Measurements from ENCODE around the gene GABRB1. TPM values are rescaled to one million over a fixed set of nuclear protein-coding genes. Genes with fewer than 3 reads are reported as not detected.

Gene GABRB1
- total and polyA plus RNA-seq, 2 experiments from 2014 or later, result not detected

- H3F3A ChIP-seq (ENCODE audit: insufficient read depth), result no peaks in the 10 kb centered on the region
- no peak overlapping the region for H3K9ac ChIP-seq
- H3K4me1 ChIP-seq (ENCODE audit: insufficient read depth), result no peaks in the 10 kb centered on the region
- peaks cover 4% of the 10 kb centered on the region; the same call in 1 of the 2 replicates for H3K27me3 ChIP-seq (replicated peaks; ENCODE audit: insufficient read depth)
- no peaks in the 10 kb centered on the region for H3K9me2 ChIP-seq (ENCODE audit: insufficient read depth)
- no peaks in the 10 kb centered on the region for H3K79me2 ChIP-seq (ENCODE audit: insufficient read depth)
- no peak overlapping the region for H2AFZ ChIP-seq
- 6 to 13% methylated on average over 1 of the region's 1 CpG for WGBS, 2 experiments (ENCODE audit: low coverage in 1 of 2, low lambda C conversion rate in 2 of 2, missing lambda C conversion rate in 2 of 2)
- H3K4me3 ChIP-seq, result no peak overlapping the region
- TF ChIP-seq EZH2phosphoT487 (IDR thresholded peaks at IDR 0.05; ENCODE audit: insufficient read depth, low read depth) (no peak), EZH2 (IDR thresholded peaks at IDR 0.05; ENCODE audit: insufficient read depth, poor library complexity, severe bottlenecking) (no peak)
- in situ Hi-C loops (cut with MboI), result no loop called here
- H3K36me3 ChIP-seq (ENCODE audit: low read depth), result no peaks in the 10 kb centered on the region
- H3K9me3 ChIP-seq (ENCODE audit: low read depth), result no peaks in the 10 kb centered on the region
- DNase-seq, result no peak
- no peak overlapping the region for H3K27ac ChIP-seq
- no peaks in the 10 kb centered on the region for H4K20me1 ChIP-seq (ENCODE audit: insufficient read depth)
- H3K4me2 ChIP-seq (ENCODE audit: unreplicated experiment), result no peak overlapping the region
Observed at GRCh38 chr4:47038263-47038662, 6.9 kb downstream of the GABRB1 start.

- in situ Hi-C loops (cut with MboI), result no loop called here
- Histone ChIP-seq H3K9me3 (ENCODE audit: low read depth) (no peaks in the 10 kb centered on the region), H3K27me3 (replicated peaks; ENCODE audit: insufficient read depth) (no peaks in the 10 kb centered on the region), H3K4me1 (ENCODE audit: insufficient read depth) (no peaks in the 10 kb centered on the region), H4K20me1 (ENCODE audit: insufficient read depth) (no peaks in the 10 kb centered on the region), H3K9me2 (ENCODE audit: insufficient read depth) (no peaks in the 10 kb centered on the region), H3K9ac (no peak overlapping the region), H3K79me2 (ENCODE audit: insufficient read depth) (no peaks in the 10 kb centered on the region), H3K36me3 (ENCODE audit: low read depth) (no peaks in the 10 kb centered on the region), H3K27ac (no peak overlapping the region), H3K4me2 (ENCODE audit: unreplicated experiment) (no peak overlapping the region), H3K4me3 (no peak overlapping the region), H3F3A (ENCODE audit: insufficient read depth) (no peaks in the 10 kb centered on the region), H2AFZ (no peak overlapping the region)
- 20 to 22% methylated on average over 3 of the region's 3 CpGs for WGBS, 2 experiments (ENCODE audit: low coverage in 1 of 2, low lambda C conversion rate in 2 of 2, missing lambda C conversion rate in 2 of 2)
- DNase-seq, result no peak
- TF ChIP-seq EZH2 (IDR thresholded peaks at IDR 0.05; ENCODE audit: insufficient read depth, poor library complexity, severe bottlenecking) (no peak), EZH2phosphoT487 (IDR thresholded peaks at IDR 0.05; ENCODE audit: insufficient read depth, low read depth) (no peak)
Observed at GRCh38 chr4:47040828-47041227, 9.5 kb downstream of the GABRB1 start.

- DNase-seq, result no peak
- no peaks in the 10 kb centered on the region for H3K79me2 ChIP-seq (ENCODE audit: insufficient read depth)
- H4K20me1 ChIP-seq (ENCODE audit: insufficient read depth), result no peaks in the 10 kb centered on the region
- 5 to 15% methylated on average over 3 of the region's 3 CpGs for WGBS, 2 experiments (ENCODE audit: low coverage in 1 of 2, low lambda C conversion rate in 2 of 2, missing lambda C conversion rate in 2 of 2)
- no peak overlapping the region for H2AFZ ChIP-seq
- in situ Hi-C loops (cut with MboI), result no loop called here
- no peaks in the 10 kb centered on the region for H3K9me3 ChIP-seq (ENCODE audit: low read depth)
- no peak overlapping the region for H3K9ac ChIP-seq
- no peaks in the 10 kb centered on the region for H3K27me3 ChIP-seq (replicated peaks; ENCODE audit: insufficient read depth)
- no peaks in the 10 kb centered on the region; the same call in 1 of the 2 replicates for H3K9me2 ChIP-seq (ENCODE audit: insufficient read depth)
- no peak overlapping the region for H3K4me3 ChIP-seq
- H3F3A ChIP-seq (ENCODE audit: insufficient read depth), result no peaks in the 10 kb centered on the region
- H3K4me2 ChIP-seq (ENCODE audit: unreplicated experiment), result no peak overlapping the region
- H3K4me1 ChIP-seq (ENCODE audit: insufficient read depth), result no peaks in the 10 kb centered on the region
- H3K27ac ChIP-seq, result no peak overlapping the region
- H3K36me3 ChIP-seq (ENCODE audit: low read depth), result no peaks in the 10 kb centered on the region
- TF ChIP-seq EZH2phosphoT487 (IDR thresholded peaks at IDR 0.05; ENCODE audit: insufficient read depth, low read depth), result no peak
- TF ChIP-seq EZH2 (IDR thresholded peaks at IDR 0.05; ENCODE audit: insufficient read depth, poor library complexity, severe bottlenecking), result no peak
Observed at GRCh38 chr4:47043821-47044220, 12.5 kb downstream of the GABRB1 start.

- in situ Hi-C loops (cut with MboI), result no loop called here
- H3K27ac ChIP-seq, result no peak overlapping the region
- H3K9ac ChIP-seq, result no peak overlapping the region
- no peak overlapping the region for H2AFZ ChIP-seq
- no peaks in the 10 kb centered on the region for H3K36me3 ChIP-seq (ENCODE audit: low read depth)
- no peaks in the 10 kb centered on the region for H3K79me2 ChIP-seq (ENCODE audit: insufficient read depth)
- H3K27me3 ChIP-seq (replicated peaks; ENCODE audit: insufficient read depth), result no peaks in the 10 kb centered on the region
- no peaks in the 10 kb centered on the region; the same call in 1 of the 2 replicates for H3K9me2 ChIP-seq (ENCODE audit: insufficient read depth)
- H3K4me1 ChIP-seq (ENCODE audit: insufficient read depth), result no peaks in the 10 kb centered on the region
- 7 to 19% methylated on average over 1 of the region's 1 CpG for WGBS, 2 experiments (ENCODE audit: low coverage in 1 of 2, low lambda C conversion rate in 2 of 2, missing lambda C conversion rate in 2 of 2)
- no peaks in the 10 kb centered on the region for H3F3A ChIP-seq (ENCODE audit: insufficient read depth)
- H3K4me2 ChIP-seq (ENCODE audit: unreplicated experiment), result no peak overlapping the region
- no peak for DNase-seq
- H3K4me3 ChIP-seq, result no peak overlapping the region
- no peaks in the 10 kb centered on the region for H4K20me1 ChIP-seq (ENCODE audit: insufficient read depth)
- no peak for TF ChIP-seq EZH2phosphoT487 (IDR thresholded peaks at IDR 0.05; ENCODE audit: insufficient read depth, low read depth)
- TF ChIP-seq EZH2 (IDR thresholded peaks at IDR 0.05; ENCODE audit: insufficient read depth, poor library complexity, severe bottlenecking), result no peak
- no peaks in the 10 kb centered on the region for H3K9me3 ChIP-seq (ENCODE audit: low read depth)
Observed at GRCh38 chr4:47045261-47045660, 13.9 kb downstream of the GABRB1 start.

- Histone ChIP-seq H3K9me2 (ENCODE audit: insufficient read depth) (no peaks in the 10 kb centered on the region; the same call in 1 of the 2 replicates), H2AFZ (no peak overlapping the region), H3K9ac (no peak overlapping the region), H3K9me3 (ENCODE audit: low read depth) (no peaks in the 10 kb centered on the region), H3F3A (ENCODE audit: insufficient read depth) (no peaks in the 10 kb centered on the region), H3K27me3 (replicated peaks; ENCODE audit: insufficient read depth) (no peaks in the 10 kb centered on the region), H3K4me2 (ENCODE audit: unreplicated experiment) (no peak overlapping the region), H3K36me3 (ENCODE audit: low read depth) (no peaks in the 10 kb centered on the region), H3K27ac (no peak overlapping the region), H3K4me3 (no peak overlapping the region), H4K20me1 (ENCODE audit: insufficient read depth) (no peaks in the 10 kb centered on the region), H3K79me2 (ENCODE audit: insufficient read depth) (no peaks in the 10 kb centered on the region), H3K4me1 (ENCODE audit: insufficient read depth) (no peaks in the 10 kb centered on the region)
- TF ChIP-seq EZH2phosphoT487 (IDR thresholded peaks at IDR 0.05; ENCODE audit: insufficient read depth, low read depth) (no peak), EZH2 (IDR thresholded peaks at IDR 0.05; ENCODE audit: insufficient read depth, poor library complexity, severe bottlenecking) (no peak)
- in situ Hi-C loops (cut with MboI), result no loop called here
- no peak for DNase-seq
- 6 to 10% methylated on average over 3 of the region's 3 CpGs for WGBS, 2 experiments (ENCODE audit: low coverage in 1 of 2, low lambda C conversion rate in 2 of 2, missing lambda C conversion rate in 2 of 2)
Observed at GRCh38 chr4:47049347-47049746, 18.0 kb downstream of the GABRB1 start.
